Activated CD4-positive, alpha-beta T cell treated with anti-CD3 and anti-CD28 coated beads, Interleukin-2, amount 50 U/mL, for 48 hours (primary cell): Measurements from ENCODE around the gene NATD1.

Experiments used
- DNase-seq, 2 experiments: peaks; one replicate each; pipeline ENCODE4 v3.0.0-alpha.2; 2020

Gene NATD1

DNA sequence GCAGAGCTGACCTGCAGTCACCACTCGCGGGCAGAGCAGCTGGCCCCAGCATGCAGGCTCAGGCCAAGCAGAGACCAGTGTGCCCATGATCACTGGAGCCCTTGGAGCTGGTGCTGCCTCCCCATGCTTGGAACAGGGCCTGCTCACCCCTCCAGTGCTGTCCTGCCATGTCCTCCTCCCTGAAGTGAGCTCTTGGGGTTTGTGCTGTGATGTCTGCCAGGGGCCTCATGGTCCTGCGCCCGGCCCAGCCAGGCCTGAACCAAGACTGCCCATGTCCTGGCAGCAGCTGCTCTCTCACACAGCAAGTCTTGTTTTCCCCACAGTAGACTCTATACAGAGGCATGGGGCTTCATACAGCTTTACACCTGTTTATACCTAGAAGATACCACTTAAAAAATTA lies 63.8 kb downstream of the NATD1 start:
- DNase-seq: no peak
